HG03175 (cell line): ENCODE measurements around the gene GRIFIN.

ENCODE experiments used
- ATAC-seq: cut with Tn5 transposase; IDR thresholded peaks from one replicate; pipeline ENCODE4 v1.9.1; 2021; ENCODE audit warnings: mild to moderate bottlenecking, moderate library complexity; ENCODE audit not compliant: unreplicated experiment

The GRIFIN gene

GRCh38 chr7:2437136-2437535 lies 39.1 kb downstream of the GRIFIN start:
- no peak for ATAC-seq

DNA sequence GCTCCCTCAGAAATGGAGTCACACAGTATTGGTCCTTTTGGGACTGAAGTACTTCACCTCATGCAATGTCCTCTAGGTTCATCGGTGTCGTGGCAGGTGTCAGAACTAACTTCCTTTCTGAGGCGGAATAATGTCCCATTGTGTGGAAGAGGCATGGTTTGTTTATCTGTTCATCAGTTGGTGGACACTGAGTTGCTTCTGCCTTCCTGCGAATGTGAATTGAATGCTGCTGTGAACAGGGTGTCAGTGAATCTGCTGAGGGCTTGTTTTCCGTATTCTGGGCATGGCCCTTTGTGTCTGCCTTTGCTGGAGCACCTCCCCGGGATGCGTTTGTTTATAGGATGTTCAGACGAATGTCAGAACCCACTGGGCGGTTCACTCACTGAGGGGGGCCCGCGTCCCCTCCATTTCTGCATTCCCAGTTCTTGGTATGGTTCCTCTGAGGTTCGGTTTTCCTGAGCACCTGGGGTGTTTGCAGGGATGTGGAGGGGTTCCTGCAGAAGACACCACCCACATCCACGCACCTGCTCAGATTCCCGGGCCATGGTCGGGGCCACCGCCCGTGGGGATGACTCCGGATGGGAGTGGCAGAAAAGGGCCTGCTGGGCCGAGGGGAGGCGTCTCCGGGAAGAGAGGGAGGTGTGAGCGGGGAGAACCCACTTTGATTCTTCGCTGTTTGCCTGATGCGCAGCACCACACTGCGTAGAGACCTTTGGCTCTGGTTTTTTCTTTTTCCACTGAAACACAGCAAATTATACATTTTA lies 39.7 kb downstream of the GRIFIN start:
- ATAC-seq: no peak

DNA sequence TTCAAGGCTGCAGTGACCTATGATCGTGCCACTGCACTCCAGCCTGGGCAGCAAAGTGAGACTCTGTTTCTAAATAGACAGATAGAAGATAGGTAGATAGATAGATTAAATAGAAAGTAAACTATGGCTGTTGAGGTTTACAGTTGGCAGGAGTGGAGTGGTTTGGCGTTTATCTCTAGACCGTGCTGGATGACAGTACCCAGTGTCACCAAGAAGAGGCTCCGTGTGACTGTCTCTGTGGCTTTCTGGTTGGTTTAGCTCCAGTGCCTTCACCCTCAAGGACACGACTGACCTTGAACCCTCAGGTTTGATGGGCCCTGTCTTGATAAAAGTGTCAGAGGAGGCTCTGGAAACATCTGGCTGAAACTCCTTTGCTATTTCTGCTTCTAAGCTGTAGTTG lies 41.1 kb downstream of the GRIFIN start:
- no peak for ATAC-seq

- no peak for ATAC-seq
Observed at GRCh38 chr7:2433713-2434550, 42.3 kb downstream of the GRIFIN start.

DNA sequence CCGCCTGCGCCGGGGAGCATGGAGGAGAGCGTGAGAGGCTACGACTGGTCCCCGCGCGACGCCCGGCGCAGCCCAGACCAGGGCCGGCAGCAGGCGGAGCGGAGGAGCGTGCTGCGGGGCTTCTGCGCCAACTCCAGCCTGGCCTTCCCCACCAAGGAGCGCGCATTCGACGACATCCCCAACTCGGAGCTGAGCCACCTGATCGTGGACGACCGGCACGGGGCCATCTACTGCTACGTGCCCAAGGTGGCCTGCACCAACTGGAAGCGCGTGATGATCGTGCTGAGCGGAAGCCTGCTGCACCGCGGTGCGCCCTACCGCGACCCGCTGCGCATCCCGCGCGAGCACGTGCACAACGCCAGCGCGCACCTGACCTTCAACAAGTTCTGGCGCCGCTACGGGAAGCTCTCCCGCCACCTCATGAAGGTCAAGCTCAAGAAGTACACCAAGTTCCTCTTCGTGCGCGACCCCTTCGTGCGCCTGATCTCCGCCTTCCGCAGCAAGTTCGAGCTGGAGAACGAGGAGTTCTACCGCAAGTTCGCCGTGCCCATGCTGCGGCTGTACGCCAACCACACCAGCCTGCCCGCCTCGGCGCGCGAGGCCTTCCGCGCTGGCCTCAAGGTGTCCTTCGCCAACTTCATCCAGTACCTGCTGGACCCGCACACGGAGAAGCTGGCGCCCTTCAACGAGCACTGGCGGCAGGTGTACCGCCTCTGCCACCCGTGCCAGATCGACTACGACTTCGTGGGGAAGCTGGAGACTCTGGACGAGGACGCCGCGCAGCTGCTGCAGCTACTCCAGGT lies 43.1 kb downstream of the GRIFIN start:
- no peak for ATAC-seq

DNA sequence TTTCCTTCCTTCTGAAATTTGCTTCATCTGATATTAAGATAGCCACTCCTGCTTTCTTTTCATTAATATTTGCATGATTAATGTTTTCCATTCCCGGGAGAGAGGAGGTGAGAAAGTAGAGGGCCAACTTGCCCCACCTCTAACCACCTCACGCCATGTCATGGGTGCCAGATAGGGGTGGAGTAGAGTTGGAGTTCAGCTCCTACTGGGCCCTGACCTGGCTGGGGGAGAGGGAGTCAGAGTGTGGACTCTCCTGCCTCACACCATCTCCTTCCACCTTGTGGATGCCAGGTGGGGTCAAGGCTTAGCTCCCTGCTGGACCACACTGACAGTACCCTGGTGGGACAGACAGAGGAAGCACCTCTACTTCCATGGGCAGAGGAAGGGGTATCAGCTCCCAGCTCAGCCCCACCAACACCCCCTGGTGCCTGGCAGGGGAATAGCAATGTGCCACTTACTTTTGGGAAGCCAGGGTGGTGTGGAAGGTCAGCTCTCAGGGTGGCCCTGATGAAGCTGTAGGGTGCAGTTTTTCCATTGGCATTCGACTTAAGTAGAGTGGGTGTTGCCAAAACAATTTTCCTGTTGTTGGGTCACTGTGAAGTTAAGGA lies 44.8 kb downstream of the GRIFIN start:
- ATAC-seq: no peak

DNA sequence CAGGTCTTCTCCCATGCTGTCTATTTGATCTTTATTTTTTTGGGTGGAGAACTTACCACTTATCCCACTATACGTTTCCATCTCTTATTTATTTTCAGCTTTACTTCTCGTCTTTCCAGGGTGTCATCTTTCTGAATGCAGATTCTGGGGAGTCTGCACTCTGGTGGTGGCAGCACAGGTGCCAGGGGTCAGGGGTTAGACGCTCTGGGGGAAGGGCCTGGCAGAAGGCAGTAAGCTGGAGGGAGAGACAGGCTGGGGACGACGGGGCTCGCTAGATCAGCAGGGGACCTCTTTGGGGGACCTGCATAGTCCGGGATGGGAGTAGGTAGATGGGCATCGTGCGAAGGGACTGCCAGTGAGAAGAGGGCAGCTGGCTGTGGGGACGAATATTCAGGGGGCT lies 50.4 kb downstream of the GRIFIN start:
- ATAC-seq: no peak
